ENCODE data around the gene RAD51AP2. TPM values are rescaled to one million over a fixed set of nuclear protein-coding genes. Genes with fewer than 3 reads are reported as not detected.
A peak's percentile ranks its signal among the peaks of the same experiment; 100 is the strongest.

Gene RAD51AP2
- total and polyA plus RNA-seq, 4 donors = 0.46 TPM; not detected in 3

DNA sequence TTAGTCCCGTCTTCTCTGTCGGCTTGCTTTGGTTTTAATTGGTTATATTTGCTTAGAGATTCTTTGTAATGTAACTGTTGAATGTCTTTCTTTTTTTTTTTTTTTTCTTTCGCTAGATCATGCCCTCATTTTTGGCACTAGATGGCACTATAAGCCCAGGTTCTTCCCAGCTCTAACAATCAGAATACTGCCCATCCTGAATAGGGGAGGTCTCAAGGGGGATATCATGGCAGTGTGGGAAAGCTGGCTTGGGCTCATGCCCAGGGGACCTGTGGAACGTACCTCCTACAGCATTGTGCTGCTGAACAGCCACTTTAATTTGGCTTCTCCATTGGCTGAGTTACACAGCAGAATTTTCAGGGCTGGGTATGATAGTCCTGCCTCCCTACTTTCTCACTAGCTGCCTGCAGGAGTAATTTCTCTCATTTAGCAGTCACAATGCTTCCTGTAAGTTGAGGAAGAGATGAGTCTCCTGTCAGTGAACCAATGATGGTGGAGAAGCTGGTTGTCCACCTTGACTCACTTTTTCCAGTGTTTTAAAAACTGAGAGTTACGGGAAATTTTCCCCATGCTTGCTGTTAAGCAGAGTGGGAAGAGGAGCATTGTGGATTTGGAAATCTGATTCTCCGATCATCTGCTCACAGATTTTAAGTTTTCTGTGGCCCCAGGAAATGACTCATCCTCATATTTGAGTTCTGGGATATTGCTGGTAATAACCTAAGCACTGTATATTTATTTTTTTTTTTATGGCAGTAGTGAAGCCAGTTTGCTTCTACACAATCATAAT is 47.2 kb downstream of the RAD51AP2 start:
- no peak overlapping the region for H3K9ac ChIP-seq (ENCODE audit: insufficient read depth in 1 of 2, low read length in 2 of 2)
- DNase-seq (peak in 1 of 3 donors; percentile 1), ATAC-seq (ENCODE audit: insufficient read depth, low FRiP score) (no peak)
- H3K4me3 ChIP-seq = no peak overlapping the region
- H3K27me3 ChIP-seq (ENCODE audit: control insufficient read depth in 3 of 3, insufficient read depth in 3 of 3, low read length in 2 of 3) = no peaks in the 10 kb centered on the region
- peaks cover 0 to 5% (median 3%) of the 10 kb centered on the region in 4 donors for H3K9me3 ChIP-seq (ENCODE audit: control insufficient read depth in 4 of 4, insufficient read depth in 3 of 4, low read length in 3 of 4)
- WGBS, 2 donors = 76 to 82% methylated on average over 6 of the region's 6 CpGs
- peak; percentile 1 for TF ChIP-seq CTCF (IDR thresholded peaks at IDR 0.05; ENCODE audit: control extremely low read depth, extremely low read depth)
- no peaks in the 10 kb centered on the region for H3K36me3 ChIP-seq (ENCODE audit: control insufficient read depth in 4 of 4, insufficient read depth in 4 of 4, low read length in 4 of 4)
- no peak overlapping the region for H3K27ac ChIP-seq (ENCODE audit: low read depth in 1 of 2, low read length in 1 of 2)
- H3K4me1 ChIP-seq (ENCODE audit: control insufficient read depth in 5 of 5, insufficient read depth in 5 of 5, low read length in 5 of 5) = no peaks in the 10 kb centered on the region

- ATAC-seq (ENCODE audit: insufficient read depth, low FRiP score) (no peak), DNase-seq (no peak)
- H3K27me3 ChIP-seq (ENCODE audit: control insufficient read depth in 3 of 3, insufficient read depth in 3 of 3, low read length in 2 of 3) = no peaks in the 10 kb centered on the region
- no peaks in the 10 kb centered on the region for H3K4me1 ChIP-seq (ENCODE audit: control insufficient read depth in 5 of 5, insufficient read depth in 5 of 5, low read length in 5 of 5)
- H3K9me3 ChIP-seq (ENCODE audit: control insufficient read depth in 4 of 4, insufficient read depth in 3 of 4, low read length in 3 of 4) = no peaks in the 10 kb centered on the region
- H3K27ac ChIP-seq (ENCODE audit: low read depth in 1 of 2, low read length in 1 of 2) = no peak overlapping the region
- H3K4me3 ChIP-seq = no peak overlapping the region
- H3K9ac ChIP-seq (ENCODE audit: insufficient read depth in 1 of 2, low read length in 2 of 2) = no peak overlapping the region
- no peaks in the 10 kb centered on the region for H3K36me3 ChIP-seq (ENCODE audit: control insufficient read depth in 4 of 4, insufficient read depth in 4 of 4, low read length in 4 of 4)
- no peak for TF ChIP-seq CTCF (IDR thresholded peaks at IDR 0.05; ENCODE audit: control extremely low read depth, extremely low read depth)
- WGBS, 2 donors = 75 to 78% methylated on average over 1 of the region's 1 CpG
Measured at GRCh38 chr2:17461087-17461475, 57.2 kb downstream of the RAD51AP2 start.

Other genes starting within 250 kb of the RAD51AP2 start
- 1 to 10 TPM; 1.9 to 6.9 TPM for gene VSNL1, start 22.3 kb upstream of the RAD51AP2 start, total RNA-seq
- gene VSNL1, start 22.3 kb upstream of the RAD51AP2 start, polyA plus RNA-seq = 1 to 10 TPM in 1 of 2 donors, under 1 TPM in 1; 0.87 to 1.1 TPM
- gene SMC6, start 235.4 kb upstream of the RAD51AP2 start, total RNA-seq = 10 to 100 TPM; 13.8 to 34.8 TPM
- 1 to 10 TPM; 6.9 to 7.4 TPM for gene SMC6, start 235.4 kb upstream of the RAD51AP2 start, polyA plus RNA-seq
- gene GEN1, start 235.7 kb upstream of the RAD51AP2 start, total RNA-seq = 10 to 100 TPM in 1 of 2 donors, 1 to 10 TPM in 1; 5.5 to 10.6 TPM
- 1 to 10 TPM; 1.8 to 2.5 TPM for gene GEN1, start 235.7 kb upstream of the RAD51AP2 start, polyA plus RNA-seq